GM12801 (cell line): ENCODE data around the gene ATP6V1E1.

Experiments used
- TF ChIP-seq, protein P1 (sequence below): IDR thresholded peaks from one replicate; pipeline ENCODE4 v1.5.1; 2011; ENCODE audit warnings: control low read depth; ENCODE audit not compliant: insufficient read length; ENCODE audit errors: extremely low read depth

The ATP6V1E1 gene

DNA sequence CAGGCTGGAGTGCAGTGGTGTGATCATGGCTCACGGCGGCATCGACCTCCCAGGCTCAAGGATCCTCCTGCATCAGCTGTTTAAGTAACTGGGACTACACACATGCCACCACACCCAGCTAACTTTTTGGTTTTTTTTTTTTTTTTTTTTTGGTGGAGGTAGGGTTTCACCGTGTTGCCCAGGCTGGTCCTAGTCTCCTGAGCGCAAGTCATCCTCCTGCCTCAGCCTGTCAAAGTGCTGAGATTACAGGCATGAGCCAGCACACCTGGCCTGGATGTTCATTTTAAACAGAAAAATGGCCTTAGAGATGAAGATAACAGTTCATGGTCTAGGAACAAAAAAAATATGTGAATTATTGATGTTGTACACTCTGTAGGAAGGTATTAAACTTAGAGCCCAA lies 78.9 kb downstream of the ATP6V1E1 start:
- TF ChIP-seq, protein P1, sequence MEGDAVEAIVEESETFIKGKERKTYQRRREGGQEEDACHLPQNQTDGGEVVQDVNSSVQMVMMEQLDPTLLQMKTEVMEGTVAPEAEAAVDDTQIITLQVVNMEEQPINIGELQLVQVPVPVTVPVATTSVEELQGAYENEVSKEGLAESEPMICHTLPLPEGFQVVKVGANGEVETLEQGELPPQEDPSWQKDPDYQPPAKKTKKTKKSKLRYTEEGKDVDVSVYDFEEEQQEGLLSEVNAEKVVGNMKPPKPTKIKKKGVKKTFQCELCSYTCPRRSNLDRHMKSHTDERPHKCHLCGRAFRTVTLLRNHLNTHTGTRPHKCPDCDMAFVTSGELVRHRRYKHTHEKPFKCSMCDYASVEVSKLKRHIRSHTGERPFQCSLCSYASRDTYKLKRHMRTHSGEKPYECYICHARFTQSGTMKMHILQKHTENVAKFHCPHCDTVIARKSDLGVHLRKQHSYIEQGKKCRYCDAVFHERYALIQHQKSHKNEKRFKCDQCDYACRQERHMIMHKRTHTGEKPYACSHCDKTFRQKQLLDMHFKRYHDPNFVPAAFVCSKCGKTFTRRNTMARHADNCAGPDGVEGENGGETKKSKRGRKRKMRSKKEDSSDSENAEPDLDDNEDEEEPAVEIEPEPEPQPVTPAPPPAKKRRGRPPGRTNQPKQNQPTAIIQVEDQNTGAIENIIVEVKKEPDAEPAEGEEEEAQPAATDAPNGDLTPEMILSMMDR = no peak

GRCh38 chr22:17549183-17549582 lies 79.4 kb downstream of the ATP6V1E1 start:
- TF ChIP-seq, protein P1 = no peak

DNA sequence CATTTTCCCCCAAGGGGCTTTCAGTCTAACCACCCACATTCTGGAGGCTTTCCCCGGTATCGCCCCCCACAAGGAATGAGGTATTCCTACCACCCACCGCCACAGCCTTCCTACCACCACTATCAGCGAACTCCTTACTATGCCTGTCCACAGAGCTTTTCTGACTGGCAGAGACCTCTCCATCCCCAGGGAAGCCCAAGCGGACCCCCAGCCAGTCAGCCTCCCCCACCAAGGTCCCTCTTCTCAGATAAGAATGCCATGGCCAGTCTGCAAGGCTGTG lies 79.9 kb downstream of the ATP6V1E1 start:
- TF ChIP-seq, protein P1 = no peak

DNA sequence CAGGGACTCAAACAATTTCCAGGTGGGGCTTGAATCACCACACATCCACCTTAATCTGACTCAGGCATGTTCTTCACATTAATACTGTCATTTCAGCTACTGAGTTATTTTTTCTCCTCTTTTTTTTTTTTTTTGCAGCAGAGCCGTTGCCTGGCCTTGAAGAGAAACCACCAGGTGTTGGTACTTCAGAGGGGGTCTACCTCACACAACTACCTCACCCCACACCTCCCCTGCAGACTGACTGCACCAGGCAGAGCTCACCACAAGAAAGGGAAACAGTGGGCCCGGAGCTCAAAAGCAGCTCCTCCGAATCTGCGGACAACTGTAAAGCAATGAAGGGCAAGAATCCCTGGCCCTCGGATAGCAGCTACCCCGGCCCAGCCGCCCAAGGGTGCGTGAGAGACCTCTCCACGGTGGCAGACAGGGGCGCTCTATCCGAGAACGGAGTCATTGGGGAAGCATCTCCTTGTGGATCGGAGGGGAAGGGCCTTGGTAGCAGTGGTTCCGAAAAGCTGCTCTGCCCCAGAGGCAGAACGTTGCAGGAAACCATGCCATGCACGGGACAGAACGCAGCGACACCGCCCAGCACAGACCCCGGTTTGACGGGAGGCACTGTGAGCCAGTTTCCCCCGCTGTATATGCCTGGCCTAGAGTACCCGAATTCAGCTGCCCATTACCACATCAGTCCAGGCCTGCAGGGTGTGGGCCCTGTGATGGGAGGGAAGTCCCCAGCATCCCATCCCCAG lies 80.4 kb downstream of the ATP6V1E1 start:
- TF ChIP-seq, protein P1 = no peak

DNA sequence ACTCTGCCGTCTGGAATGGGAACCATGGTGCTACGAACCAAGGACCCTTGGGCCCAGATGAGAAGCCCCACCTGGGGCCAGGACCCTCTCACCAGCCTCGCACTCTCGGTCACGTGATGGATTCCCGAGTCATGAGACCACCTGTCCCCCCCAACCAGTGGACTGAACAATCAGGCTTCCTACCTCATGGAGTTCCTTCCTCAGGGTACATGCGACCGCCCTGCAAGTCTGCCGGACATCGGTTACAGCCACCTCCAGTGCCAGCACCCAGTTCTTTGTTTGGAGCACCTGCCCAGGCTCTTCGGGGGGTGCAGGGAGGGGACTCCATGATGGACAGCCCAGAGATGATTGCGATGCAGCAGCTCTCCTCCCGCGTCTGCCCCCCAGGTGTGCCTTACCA lies 86.1 kb downstream of the ATP6V1E1 start:
- TF ChIP-seq, protein P1 = no peak
